WTC11 (cell line): ENCODE data around the gene TBC1D24. TPM values are rescaled to one million over a fixed set of nuclear protein-coding genes. Genes with fewer than 3 reads are reported as not detected.

Source experiments
- ATAC-seq: fragments of 200-7000 bp; cut with Tn5 transposase; 2 replicates; pipeline ENCODE4 v1.10.0; 2021; ENCODE audit warnings: mild to moderate bottlenecking, moderate library complexity
- CTCF ChIA-PET: fragments of 300-600 bp; sonication (Branson Sonifier 250); formaldehyde crosslinking; loops from one replicate; lab custom pipeline; 2021; ENCODE audit warnings: antibody characterized with exemption; lab: Charles Lee
- POLR2A ChIA-PET: fragments of 350-600 bp; sonication (Branson Sonifier 250); formaldehyde crosslinking; loops from one replicate; lab custom pipeline; 2021; ENCODE audit warnings: antibody characterized with exemption; lab: Charles Lee
- DNase-seq: peaks from one replicate; pipeline ENCODE4 v3.0.0; 2021; ENCODE audit warnings: low spot score
- H3K27ac Mint-ChIP-seq: 2 replicates; pipeline ENCODE4 v1.8.0; 2021; ENCODE audit warnings: mixed read lengths
- H3K27me3 Mint-ChIP-seq: 2 replicates; pipeline ENCODE4 v1.8.0; 2021; ENCODE audit warnings: low read depth, mild to moderate bottlenecking, moderate library complexity, mixed read lengths
- H3K36me3 Mint-ChIP-seq: 2 replicates; pipeline ENCODE4 v1.8.0; 2021; ENCODE audit warnings: mixed read lengths
- H3K4me1 Mint-ChIP-seq: 2 replicates; pipeline ENCODE4 v1.8.0; 2022; ENCODE audit warnings: mixed read lengths
- H3K4me3 Mint-ChIP-seq: 2 replicates; pipeline ENCODE4 v1.8.0; 2021; ENCODE audit warnings: mild to moderate bottlenecking, moderate library complexity, mixed read lengths
- H3K9me3 Mint-ChIP-seq: 2 replicates; pipeline ENCODE4 v1.8.0; 2021; ENCODE audit warnings: mixed read lengths
- ATF1 ChIP-seq: sonication (generic); formaldehyde crosslinking; IDR thresholded peaks from 2 replicates; pipeline ENCODE4 v1.8.1; 2023; ENCODE audit warnings: mild to moderate bottlenecking, moderate library complexity, missing genetic modification reagents
- ATF2 ChIP-seq: sonication (generic); formaldehyde crosslinking; IDR thresholded peaks from 2 replicates; pipeline ENCODE4 v1.8.1; 2022; ENCODE audit warnings: low read depth, missing genetic modification reagents, borderline replicate concordance
- CREB1 ChIP-seq: sonication (generic); formaldehyde crosslinking; IDR thresholded peaks from 2 replicates; pipeline ENCODE4 v1.8.0; 2023; ENCODE audit warnings: mild to moderate bottlenecking, missing genetic modification reagents
- E2F4 ChIP-seq: sonication (generic); formaldehyde crosslinking; IDR thresholded peaks from 2 replicates; pipeline ENCODE4 v1.8.1; 2022; ENCODE audit warnings: low read depth, mild to moderate bottlenecking, moderate library complexity, missing genetic modification reagents, borderline replicate concordance
- ETV6 ChIP-seq: sonication (generic); formaldehyde crosslinking; IDR thresholded peaks from 2 replicates; pipeline ENCODE4 v1.8.1; 2022; ENCODE audit warnings: mild to moderate bottlenecking, missing genetic modification reagents
- FOXP1 ChIP-seq: sonication (generic); formaldehyde crosslinking; IDR thresholded peaks from 2 replicates; pipeline ENCODE4 v1.8.0; 2022; ENCODE audit warnings: missing genetic modification reagents, mild to moderate bottlenecking, moderate library complexity, borderline replicate concordance
- GTF2I ChIP-seq: fragments of 250-450 bp; sonication (Bioruptor Pico); conservative IDR thresholded peaks from 2 replicates; pipeline ENCODE4 v1.4.0; 2021; ENCODE audit warnings: mild to moderate bottlenecking
- HMGA2 ChIP-seq: fragments of 250-450 bp; sonication (Bioruptor Pico); IDR thresholded peaks from 2 replicates; pipeline ENCODE4 v1.4.0; 2021; ENCODE audit warnings: mild to moderate bottlenecking, moderate library complexity
- MXD4 ChIP-seq: fragments of 250-450 bp; sonication (Bioruptor Pico); IDR thresholded peaks from 2 replicates; pipeline ENCODE4 v1.8.0; 2021; ENCODE audit warnings: mild to moderate bottlenecking, moderate library complexity, borderline replicate concordance
- NFE2L1 ChIP-seq: sonication (generic); formaldehyde crosslinking; IDR thresholded peaks from 2 replicates; pipeline ENCODE4 v1.8.1; 2023; ENCODE audit warnings: missing genetic modification reagents
- NR2C2 ChIP-seq: sonication (generic); formaldehyde crosslinking; IDR thresholded peaks from 2 replicates; pipeline ENCODE4 v1.8.0; 2022; ENCODE audit warnings: mild to moderate bottlenecking, missing genetic modification reagents
- SMAD3 ChIP-seq: sonication (generic); formaldehyde crosslinking; IDR thresholded peaks from 2 replicates; pipeline ENCODE4 v1.8.0; 2022; ENCODE audit warnings: missing genetic modification reagents, mild to moderate bottlenecking, borderline replicate concordance
- STAT6 ChIP-seq: sonication (generic); formaldehyde crosslinking; conservative IDR thresholded peaks from 2 replicates; pipeline ENCODE4 v1.8.1; 2023; ENCODE audit warnings: mild to moderate bottlenecking, low read depth, missing genetic modification reagents, moderate library complexity
- TEAD4 ChIP-seq: sonication (generic); formaldehyde crosslinking; IDR thresholded peaks from 2 replicates; pipeline ENCODE4 v1.8.0; 2022; ENCODE audit warnings: mild to moderate bottlenecking, missing genetic modification reagents
- TP53 ChIP-seq: sonication (generic); formaldehyde crosslinking; IDR thresholded peaks from 2 replicates; pipeline ENCODE4 v1.8.1; 2023; ENCODE audit warnings: mild to moderate bottlenecking, missing genetic modification reagents
- ZBTB21 ChIP-seq: sonication (generic); formaldehyde crosslinking; IDR thresholded peaks from 2 replicates; pipeline ENCODE4 v1.8.1; 2023; ENCODE audit warnings: mild to moderate bottlenecking, missing genetic modification reagents, borderline replicate concordance
- ZMAT4 ChIP-seq: fragments of 250-450 bp; sonication (Bioruptor Pico); IDR thresholded peaks from 2 replicates; pipeline ENCODE4 v1.9.0; 2021; ENCODE audit warnings: mild to moderate bottlenecking
- ZNF138 ChIP-seq: sonication (generic); formaldehyde crosslinking; conservative IDR thresholded peaks from 2 replicates; pipeline ENCODE4 v1.8.1; 2022; ENCODE audit warnings: mild to moderate bottlenecking, moderate library complexity, missing genetic modification reagents
- ZNF317 ChIP-seq: sonication (generic); formaldehyde crosslinking; IDR thresholded peaks from 2 replicates; pipeline ENCODE4 v1.8.1; 2023; ENCODE audit warnings: low read depth, mild to moderate bottlenecking, moderate library complexity, missing genetic modification reagents, borderline replicate concordance
- ZNF416 ChIP-seq: fragments of 250-450 bp; sonication (Bioruptor Pico); IDR thresholded peaks from 2 replicates; pipeline ENCODE4 v1.9.0; 2021; ENCODE audit warnings: mild to moderate bottlenecking, inconsistent platforms
- ZNF423 ChIP-seq: fragments of 250-450 bp; sonication (Bioruptor Pico); IDR thresholded peaks from 2 replicates; pipeline ENCODE4 v2.1.2; 2022; ENCODE audit warnings: mild to moderate bottlenecking, moderate library complexity
- ZNF512 ChIP-seq: sonication (generic); formaldehyde crosslinking; IDR thresholded peaks from 2 replicates; pipeline ENCODE4 v1.8.1; 2022; ENCODE audit warnings: missing genetic modification reagents, borderline replicate concordance
- total RNA-seq: library from RNA; stranded (reverse); gene quantifications from 3 replicates; pipeline ENCODE4 v1.2.3, GENCODE V29; 2021

The TBC1D24 gene
- total RNA-seq, 1 experiment from 2014 or later, result 21.0 TPM

- no peak for TF ChIP-seq ZNF512 (CRISPR knock-in tag)
- TF ChIP-seq CREB1 (CRISPR knock-in tag), result no peak
These were observed 23.0 kb upstream of the TBC1D24 start (continued) for GRCh38 chr16:2451851-2452320.

DNA sequence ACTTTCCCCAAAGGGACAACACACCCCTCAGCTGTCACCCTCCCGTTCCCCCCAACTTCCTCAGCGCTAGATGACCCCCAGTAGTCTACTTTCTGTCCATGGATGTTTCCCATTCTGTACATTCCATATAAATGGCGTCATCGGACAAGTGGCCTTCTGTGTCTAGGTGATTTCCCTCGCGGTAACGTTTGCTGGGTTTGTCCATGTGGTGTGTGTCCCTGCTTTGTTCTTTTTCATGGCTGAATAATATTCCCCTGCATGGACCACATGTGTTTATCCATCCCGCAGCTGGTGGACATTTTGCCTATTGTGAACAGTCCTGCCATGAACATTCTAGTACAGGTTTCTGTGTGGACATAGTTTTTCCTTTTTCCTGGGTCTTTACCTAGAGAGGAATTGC lies 22.3 kb upstream of the TBC1D24 start:
- H3K36me3 Mint-ChIP-seq, result peaks cover 65% of the 10 kb centered on the region
- no peak for TF ChIP-seq ZNF317 (CRISPR knock-in tag)
- TF ChIP-seq ATF2, result no peak
- TF ChIP-seq ZNF416 (CRISPR knock-in tag), result no peak
- TF ChIP-seq STAT6 (CRISPR knock-in tag), result no peak
- TF ChIP-seq ETV6 (CRISPR knock-in tag), result no peak
- no peak for TF ChIP-seq MXD4 (CRISPR knock-in tag)
- TF ChIP-seq ATF1, result no peak
- TF ChIP-seq E2F4 (CRISPR knock-in tag), result no peak
- no peak for TF ChIP-seq NFE2L1
- TF ChIP-seq ZBTB21, result no peak
- TF ChIP-seq TP53, result no peak
- no peak for TF ChIP-seq TEAD4
- TF ChIP-seq HMGA2 (CRISPR knock-in tag), result no peak
- no peak for TF ChIP-seq ZNF138
- no peak for TF ChIP-seq GTF2I
- TF ChIP-seq ZMAT4, result no peak
- no peak for TF ChIP-seq FOXP1 (CRISPR knock-in tag)
- no peak for TF ChIP-seq SMAD3 (CRISPR knock-in tag)
- TF ChIP-seq NR2C2 (CRISPR knock-in tag), result no peak
- TF ChIP-seq ZNF423 (CRISPR knock-in tag), result no peak
- TF ChIP-seq, all 79 proteins: peak for 0
- H3K27ac Mint-ChIP-seq, result no peak overlapping the region
- H3K4me1 Mint-ChIP-seq, result no peaks in the 10 kb centered on the region
- no peak for ATAC-seq
- no peaks in the 10 kb centered on the region for H3K27me3 Mint-ChIP-seq
- no peak for DNase-seq
- no peak overlapping the region for H3K4me3 Mint-ChIP-seq
- POLR2A ChIA-PET, result no interaction called here
- H3K9me3 Mint-ChIP-seq, result no peaks in the 10 kb centered on the region
- CTCF ChIA-PET, result no interaction called here
